ENCODE measurements around the gene NEUROG1.

The NEUROG1 gene

DNA sequence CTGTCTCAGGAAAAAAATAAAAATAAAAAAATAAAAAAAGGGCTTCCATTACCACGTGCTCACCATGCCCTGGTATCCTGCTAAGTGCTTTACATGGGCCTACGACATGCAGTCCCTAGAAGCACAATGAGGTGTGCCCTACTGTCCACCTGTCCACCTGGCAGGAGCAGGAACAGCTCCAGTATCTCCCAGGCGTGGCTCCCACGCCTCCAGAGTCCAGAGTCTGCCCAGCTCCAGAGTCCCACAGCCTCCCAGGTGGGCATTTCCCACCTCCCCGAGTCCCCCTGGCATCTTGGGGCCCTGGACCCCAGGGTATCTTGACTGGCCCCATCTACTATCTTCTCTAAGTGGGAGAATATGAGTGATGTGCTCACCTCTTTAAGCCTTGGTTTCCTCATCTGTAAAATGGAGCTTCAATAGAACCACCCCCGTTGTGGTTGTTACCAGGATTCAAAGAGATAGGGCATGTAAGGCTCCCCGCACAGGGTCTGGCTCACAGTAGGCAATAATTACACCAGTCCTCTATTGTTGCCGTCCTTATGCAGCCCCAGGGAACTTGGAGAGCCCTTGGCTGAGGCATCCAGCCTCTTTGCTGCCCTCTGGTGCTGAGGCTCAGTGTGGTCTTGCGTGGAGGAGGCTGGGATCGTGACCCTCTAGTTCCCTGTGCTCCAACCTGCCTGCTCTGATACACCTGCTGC lies 34.1 kb upstream of the NEUROG1 start:
- H3K4me3 ChIP-seq (ENCODE audit: low read depth, low read length) = no peak overlapping the region
- in situ Hi-C loops (cut with HindIII; ENCODE audit: low sequenced_read_pairs) = loop anchor here (25.0 kb wide), 1 partner anchor 267 kb away; the partner anchor contains the start of gene SLC25A48
- TF ChIP-seq CTCF (IDR thresholded peaks at IDR 0.05; ENCODE audit: low read depth, low read length) = peak; percentile 70
- peak; percentile 17 for DNase-seq (ENCODE audit: low read depth, low spot score)

GRCh38 chr5:135568923-135569360 lies 33.2 kb upstream of the NEUROG1 start:
- no peak overlapping the region for H3K4me3 ChIP-seq (ENCODE audit: low read depth, low read length)
- no peak for DNase-seq (ENCODE audit: low read depth, low spot score)
- in situ Hi-C loops (cut with HindIII; ENCODE audit: low sequenced_read_pairs) = loop anchor here (25.0 kb wide), 1 partner anchor 268 kb away; the partner anchor contains the start of gene SLC25A48
- TF ChIP-seq CTCF (IDR thresholded peaks at IDR 0.05; ENCODE audit: low read depth, low read length) = no peak

GRCh38 chr5:135568246-135568645 lies 32.5 kb upstream of the NEUROG1 start:
- TF ChIP-seq CTCF (IDR thresholded peaks at IDR 0.05; ENCODE audit: low read depth, low read length) = no peak
- in situ Hi-C loops (cut with HindIII; ENCODE audit: low sequenced_read_pairs) = loop anchor here (25.0 kb wide), 1 partner anchor 269 kb away; the partner anchor contains the start of gene SLC25A48
- H3K4me3 ChIP-seq (ENCODE audit: low read depth, low read length) = no peak overlapping the region
- DNase-seq (ENCODE audit: low read depth, low spot score) = no peak

DNA sequence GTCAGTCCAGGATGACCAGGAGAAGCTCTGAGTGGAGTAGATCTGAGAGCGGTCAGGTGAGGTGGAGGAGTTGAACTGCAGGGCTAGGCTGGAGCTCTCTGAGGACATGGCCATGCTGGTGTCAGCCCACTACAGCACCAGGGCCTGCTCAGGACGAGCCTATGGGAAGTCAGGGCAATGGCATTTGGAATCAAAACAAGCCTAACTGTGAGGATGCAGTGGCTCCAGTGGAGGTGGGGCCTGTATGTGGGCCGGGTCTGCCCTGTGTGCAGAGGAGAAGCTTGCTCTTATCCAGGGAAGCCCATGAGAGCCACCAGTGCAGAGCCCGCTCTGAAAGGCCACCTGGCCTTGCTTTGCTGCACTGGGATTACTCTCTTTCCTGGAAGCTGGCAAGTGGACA lies 31.9 kb upstream of the NEUROG1 start:
- no peak for TF ChIP-seq CTCF (IDR thresholded peaks at IDR 0.05; ENCODE audit: low read depth, low read length)
- H3K4me3 ChIP-seq (ENCODE audit: low read depth, low read length) = no peak overlapping the region
- in situ Hi-C loops (cut with HindIII; ENCODE audit: low sequenced_read_pairs) = loop anchor here (25.0 kb wide), 1 partner anchor 270 kb away; the partner anchor contains the start of gene SLC25A48
- no peak for DNase-seq (ENCODE audit: low read depth, low spot score)

DNA sequence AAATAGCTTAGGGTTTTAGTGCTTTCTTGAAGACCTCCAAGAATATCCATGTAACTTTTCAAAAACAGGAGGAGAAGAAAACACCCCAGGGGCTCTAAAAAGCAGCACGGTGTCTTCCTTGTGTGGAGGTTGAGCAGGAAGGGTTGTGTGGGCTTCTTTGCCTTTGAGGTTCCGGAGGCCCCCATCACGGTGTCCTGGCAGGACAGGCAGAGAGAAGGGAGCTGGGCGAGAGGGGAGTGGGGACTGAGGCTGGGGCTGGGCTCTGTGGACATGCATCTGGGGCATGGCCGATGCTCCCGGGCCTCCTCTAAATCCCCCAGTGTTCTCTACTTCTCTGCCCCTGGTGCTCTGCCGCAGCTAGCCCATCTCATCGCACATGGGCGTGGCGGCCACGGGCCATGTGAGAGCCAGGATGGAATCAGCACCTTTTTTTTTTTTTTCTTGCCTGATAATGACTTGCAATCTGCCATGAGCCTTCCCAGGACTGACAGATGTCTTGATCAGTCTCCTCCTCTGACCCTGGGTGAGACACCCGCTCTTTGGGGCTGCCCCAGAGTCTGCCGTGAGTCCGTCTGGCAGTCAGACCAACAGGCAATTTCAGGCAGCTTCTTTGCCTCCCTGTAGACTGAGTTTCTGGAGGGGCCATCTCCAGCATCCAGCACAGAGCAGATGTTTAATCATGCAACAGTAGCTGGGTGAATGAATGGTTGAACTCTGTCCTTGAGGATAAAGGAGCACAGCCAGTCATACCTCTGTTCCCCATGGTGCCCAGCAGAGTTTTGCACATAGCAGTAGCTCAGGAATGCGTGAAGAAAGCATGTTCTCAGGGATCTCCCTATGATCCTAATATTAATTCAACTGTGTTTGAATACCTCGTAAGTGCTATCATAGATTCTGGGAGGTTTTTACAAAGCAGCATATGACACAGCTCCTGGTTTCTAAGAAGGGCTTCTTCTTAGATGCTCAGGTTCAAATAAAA lies 30.9 kb upstream of the NEUROG1 start:
- H3K4me3 ChIP-seq (ENCODE audit: low read depth, low read length) = no peak overlapping the region
- in situ Hi-C loops (cut with HindIII; ENCODE audit: low sequenced_read_pairs) = loop anchor here (25.0 kb wide), 1 partner anchor 271 kb away; the partner anchor contains the start of gene SLC25A48
- DNase-seq (ENCODE audit: low read depth, low spot score) = no peak
- TF ChIP-seq CTCF (IDR thresholded peaks at IDR 0.05; ENCODE audit: low read depth, low read length) = no peak

DNA sequence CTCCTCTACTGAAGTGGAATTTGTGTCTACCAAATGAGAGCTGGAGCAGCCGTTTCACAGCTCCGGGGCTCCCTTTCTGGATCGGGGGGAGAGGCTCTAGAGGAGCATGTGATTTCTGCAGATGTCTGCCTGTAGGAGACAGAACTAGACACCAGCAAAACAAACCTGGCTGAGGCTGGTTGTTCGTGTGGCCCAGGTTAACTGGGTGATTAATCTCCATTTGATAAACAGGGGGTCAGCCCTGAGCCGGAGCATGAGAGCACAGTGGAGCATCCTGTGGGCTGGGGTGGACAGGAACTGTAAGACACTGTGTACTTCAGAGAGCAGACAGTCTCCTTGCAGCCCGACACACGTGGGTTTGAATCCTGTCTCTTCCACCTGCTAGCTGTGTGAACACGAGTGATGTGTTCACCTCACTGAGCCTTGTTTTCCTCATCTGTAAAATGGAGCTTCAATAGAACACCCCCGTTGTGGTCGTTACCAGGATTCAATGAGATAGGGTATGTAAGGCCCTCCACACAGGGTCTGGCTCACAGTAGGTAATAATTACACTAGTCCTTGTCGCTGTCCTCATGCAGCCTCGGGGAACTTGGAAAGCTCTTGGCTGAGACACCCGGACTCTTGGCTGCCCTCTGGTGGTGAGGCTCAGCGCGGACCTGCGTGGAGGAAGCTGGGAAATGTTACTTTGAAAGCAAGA lies 30.1 kb upstream of the NEUROG1 start:
- in situ Hi-C loops (cut with HindIII; ENCODE audit: low sequenced_read_pairs) = loop anchor here (25.0 kb wide), 1 partner anchor 271 kb away; the partner anchor contains the start of gene SLC25A48
- H3K4me3 ChIP-seq (ENCODE audit: low read depth, low read length) = no peak overlapping the region
- TF ChIP-seq CTCF (IDR thresholded peaks at IDR 0.05; ENCODE audit: low read depth, low read length) = peak; percentile 92
- DNase-seq (ENCODE audit: low read depth, low spot score) = peak; percentile 45
